Neural progenitor cell (in vitro differentiated cells): ENCODE measurements around the gene IL1RL2.

ENCODE experiments used
- EZH2 ChIP-seq: fragments of 200-600 bp; sonication (generic); IDR thresholded peaks from 2 replicates; pipeline ENCODE4 v1.6.1; 2017; ENCODE audit warnings: antibody characterized with exemption, mild to moderate bottlenecking, moderate library complexity
- EZH2phosphoT487 ChIP-seq: fragments of 200-600 bp; sonication (generic); IDR thresholded peaks from 2 replicates; pipeline ENCODE4 v1.6.1; 2017; ENCODE audit warnings: antibody characterized with exemption
- TF ChIP-seq, protein P1 (sequence below): fragments of 200-600 bp; sonication (generic); IDR thresholded peaks from 2 replicates; pipeline ENCODE4 v1.5.1; 2017; ENCODE audit warnings: antibody characterized with exemption, mild to moderate bottlenecking

DNA sequence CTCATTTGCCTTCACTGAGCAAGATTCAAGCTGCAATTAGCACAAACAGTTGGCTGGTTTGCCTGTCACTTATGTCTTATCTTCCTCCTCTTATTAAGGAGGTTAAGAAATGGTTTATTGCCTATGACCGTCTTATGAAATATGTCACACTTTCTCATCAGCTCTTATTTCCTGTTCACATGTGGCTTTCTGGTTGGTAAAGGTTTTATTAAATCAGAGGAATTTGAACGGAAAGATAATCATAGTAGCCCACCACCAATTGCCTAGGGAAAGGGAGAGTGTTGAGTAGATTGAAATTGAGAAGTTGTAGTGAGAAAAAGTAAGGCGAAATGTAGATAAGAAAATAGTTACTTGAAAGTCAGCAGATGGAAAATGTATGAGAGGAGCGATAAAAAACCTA is 48.5 kb upstream of the IL1RL2 start:
- TF ChIP-seq, protein P1, sequence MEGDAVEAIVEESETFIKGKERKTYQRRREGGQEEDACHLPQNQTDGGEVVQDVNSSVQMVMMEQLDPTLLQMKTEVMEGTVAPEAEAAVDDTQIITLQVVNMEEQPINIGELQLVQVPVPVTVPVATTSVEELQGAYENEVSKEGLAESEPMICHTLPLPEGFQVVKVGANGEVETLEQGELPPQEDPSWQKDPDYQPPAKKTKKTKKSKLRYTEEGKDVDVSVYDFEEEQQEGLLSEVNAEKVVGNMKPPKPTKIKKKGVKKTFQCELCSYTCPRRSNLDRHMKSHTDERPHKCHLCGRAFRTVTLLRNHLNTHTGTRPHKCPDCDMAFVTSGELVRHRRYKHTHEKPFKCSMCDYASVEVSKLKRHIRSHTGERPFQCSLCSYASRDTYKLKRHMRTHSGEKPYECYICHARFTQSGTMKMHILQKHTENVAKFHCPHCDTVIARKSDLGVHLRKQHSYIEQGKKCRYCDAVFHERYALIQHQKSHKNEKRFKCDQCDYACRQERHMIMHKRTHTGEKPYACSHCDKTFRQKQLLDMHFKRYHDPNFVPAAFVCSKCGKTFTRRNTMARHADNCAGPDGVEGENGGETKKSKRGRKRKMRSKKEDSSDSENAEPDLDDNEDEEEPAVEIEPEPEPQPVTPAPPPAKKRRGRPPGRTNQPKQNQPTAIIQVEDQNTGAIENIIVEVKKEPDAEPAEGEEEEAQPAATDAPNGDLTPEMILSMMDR: no peak
- TF ChIP-seq EZH2 (no peak), EZH2phosphoT487 (no peak)
